HepG2 (cell line): ENCODE results near the gene MEMO1. TPM values are rescaled to one million over a fixed set of nuclear protein-coding genes. Genes with fewer than 3 reads are reported as not detected.

ENCODE experiments used
- ARHGAP35 ChIP-seq: sonication (generic); formaldehyde crosslinking; IDR thresholded peaks from 2 replicates; pipeline ENCODE4 v1.9.0; 2022; ENCODE audit warnings: mild to moderate bottlenecking, inconsistent platforms, moderate library complexity, missing genetic modification reagents, borderline replicate concordance
- DNMT3B ChIP-seq: conservative IDR thresholded peaks from 2 replicates; pipeline ENCODE4 v1.6.1; 2016; ENCODE audit warnings: missing biosample characterization, control low read depth
- GATAD1 ChIP-seq: IDR thresholded peaks from 2 replicates; pipeline ENCODE4 v1.6.1; 2016; ENCODE audit warnings: missing genetic modification reagents, missing compliant biosample characterization
- KDM5A ChIP-seq: fragments of 200-600 bp; sonication (generic); IDR thresholded peaks from 2 replicates; pipeline ENCODE4 v1.7.0; 2018; ENCODE audit warnings: antibody characterized with exemption, mild to moderate bottlenecking, low read length, borderline replicate concordance
- PHF8 ChIP-seq: sonication (generic); formaldehyde crosslinking; IDR thresholded peaks from 2 replicates; pipeline ENCODE4 v1.5.0; 2020; ENCODE audit warnings: missing genetic modification reagents
- PRPF4 ChIP-seq: fragments of 200-400 bp; formaldehyde crosslinking; IDR thresholded peaks from 2 replicates; pipeline ENCODE4 v1.6.1; 2016; ENCODE audit warnings: low read length, low read depth; ENCODE audit not compliant: poor library complexity, severe bottlenecking
- YEATS2 ChIP-seq: sonication (generic); formaldehyde crosslinking; IDR thresholded peaks from 2 replicates; pipeline ENCODE4 v1.4.0; 2020; ENCODE audit warnings: missing genetic modification reagents, borderline replicate concordance
- ZFAT ChIP-seq: sonication (generic); formaldehyde crosslinking; conservative IDR thresholded peaks from 2 replicates; pipeline ENCODE4 v1.8.1; 2023; ENCODE audit warnings: missing genetic modification reagents, inconsistent platforms
- ZNF138 ChIP-seq: sonication (generic); formaldehyde crosslinking; IDR thresholded peaks from 2 replicates; pipeline ENCODE4 v1.5.0; 2020; ENCODE audit warnings: mild to moderate bottlenecking, low read depth, missing genetic modification reagents
- ZNF205 ChIP-seq: IDR thresholded peaks from 2 replicates; pipeline ENCODE4 v1.6.1; 2018; ENCODE audit warnings: missing biosample characterization, missing genetic modification reagents
- ZNF256 ChIP-seq: sonication (generic); formaldehyde crosslinking; conservative IDR thresholded peaks from 2 replicates; pipeline ENCODE4 v1.4.0; 2020; ENCODE audit warnings: missing genetic modification reagents
- ZNF44 ChIP-seq: sonication (generic); formaldehyde crosslinking; IDR thresholded peaks from 2 replicates; pipeline ENCODE4 v1.5.1; 2020; ENCODE audit warnings: mild to moderate bottlenecking, missing genetic modification reagents
- ZNF501 ChIP-seq: sonication (generic); formaldehyde crosslinking; IDR thresholded peaks from 2 replicates; pipeline ENCODE4 v1.5.1; 2020; ENCODE audit warnings: mild to moderate bottlenecking, moderate library complexity, missing genetic modification reagents
- ZNF530 ChIP-seq: sonication (generic); formaldehyde crosslinking; IDR thresholded peaks from 2 replicates; pipeline ENCODE4 v1.5.0; 2020; ENCODE audit warnings: low read depth, mild to moderate bottlenecking, missing genetic modification reagents
- ZNF747 ChIP-seq: sonication (generic); formaldehyde crosslinking; IDR thresholded peaks from 2 replicates; pipeline ENCODE4 v1.8.1; 2023; ENCODE audit warnings: missing genetic modification reagents, mild to moderate bottlenecking, borderline replicate concordance
- polyA plus RNA-seq, 8 experiments: library from polyadenylated mRNA; depleted of rRNA in 3 of 8; stranded (reverse) in 7 of 8; unstranded in 1 of 8; fragments of >200 nt; fragmentation: Illumina TruSeq in 4 of 8; extraction: Trizol in 4 of 8; gene quantifications; 2 replicates each; pipeline versions ENCODE4 v1.2.1 to v1.2.3, GENCODE V29; 2011 to 2016; ENCODE audit warnings: low read depth in 4 of 8, missing spikeins in 1 of 8, mixed read lengths in 1 of 8; ENCODE audit not compliant: insufficient read depth in 1 of 8
- total RNA-seq, 5 experiments: library from RNA; depleted of rRNA; stranded (reverse); fragments of >200 nt; fragmentation: Illumina TruSeq; extraction: Trizol; gene quantifications; 2 replicates each; pipeline ENCODE4 v1.2.3, GENCODE V29; 2016; ENCODE audit warnings: low read depth in 1 of 5
- TF ChIP-seq, protein P1 (sequence below): sonication (generic); formaldehyde crosslinking; IDR thresholded peaks from 2 replicates; pipeline ENCODE4 v1.4.0; 2020; ENCODE audit warnings: missing genetic modification reagents
- TF ChIP-seq, protein P2 (sequence below): sonication (generic); formaldehyde crosslinking; IDR thresholded peaks from 2 replicates; pipeline ENCODE4 v1.5.0; 2020; ENCODE audit warnings: mild to moderate bottlenecking, missing genetic modification reagents, borderline replicate concordance
- TF ChIP-seq, protein P3 (sequence below): sonication (generic); formaldehyde crosslinking; IDR thresholded peaks from 2 replicates; pipeline ENCODE4 v1.9.0; 2021; ENCODE audit warnings: missing genetic modification reagents, borderline replicate concordance
- TF ChIP-seq, protein P4 (sequence below): IDR thresholded peaks from 2 replicates; pipeline ENCODE4 v1.6.1; 2018; ENCODE audit warnings: missing genetic modification reagents

MEMO1 gene
- total and polyA plus RNA-seq, 2 of the 13 experiments (the other 11 are each of a cell fraction or from before 2014, with no cell fraction given): 69.8 to 81.6 TPM

DNA sequence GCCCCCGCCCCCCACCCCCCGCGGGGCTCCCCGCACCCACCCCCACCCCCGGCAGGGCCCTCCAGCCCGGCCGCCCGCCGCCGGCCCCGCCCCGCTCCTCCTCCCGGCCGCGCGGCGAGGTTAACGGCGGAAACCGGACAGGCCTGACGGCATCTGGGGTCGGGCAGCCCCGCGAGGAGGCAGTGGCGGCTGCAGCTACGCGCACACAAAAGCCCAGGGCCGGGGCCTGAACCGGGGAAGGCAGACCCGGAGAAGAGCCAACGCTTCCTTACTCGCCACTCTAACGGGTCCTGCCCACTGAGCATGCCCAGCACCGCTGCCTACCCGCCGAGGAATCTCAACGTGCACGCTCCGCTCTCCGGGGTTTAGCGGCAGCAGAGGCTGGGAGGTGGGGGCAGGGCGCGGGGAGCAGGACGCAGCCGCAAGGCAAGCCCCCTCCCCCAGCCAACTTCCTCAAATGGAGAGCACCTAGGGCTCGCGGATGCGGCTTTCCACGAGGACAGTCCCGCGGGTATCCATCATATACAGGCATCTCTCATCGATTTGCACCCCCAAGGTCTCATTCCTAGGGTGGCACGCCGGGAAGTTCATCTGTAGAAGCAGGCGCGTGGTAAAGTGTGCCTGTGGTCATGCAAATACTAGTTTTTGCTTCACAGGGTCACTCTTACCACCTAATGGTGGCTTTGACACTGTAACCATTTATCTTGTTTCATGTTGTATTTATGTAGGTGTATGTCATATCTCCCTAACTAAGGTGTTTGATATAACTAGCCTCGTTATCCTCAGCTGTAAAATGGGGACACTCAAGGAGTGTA is at the start of gene MEMO1 (continued):
- TF ChIP-seq, protein P1, sequence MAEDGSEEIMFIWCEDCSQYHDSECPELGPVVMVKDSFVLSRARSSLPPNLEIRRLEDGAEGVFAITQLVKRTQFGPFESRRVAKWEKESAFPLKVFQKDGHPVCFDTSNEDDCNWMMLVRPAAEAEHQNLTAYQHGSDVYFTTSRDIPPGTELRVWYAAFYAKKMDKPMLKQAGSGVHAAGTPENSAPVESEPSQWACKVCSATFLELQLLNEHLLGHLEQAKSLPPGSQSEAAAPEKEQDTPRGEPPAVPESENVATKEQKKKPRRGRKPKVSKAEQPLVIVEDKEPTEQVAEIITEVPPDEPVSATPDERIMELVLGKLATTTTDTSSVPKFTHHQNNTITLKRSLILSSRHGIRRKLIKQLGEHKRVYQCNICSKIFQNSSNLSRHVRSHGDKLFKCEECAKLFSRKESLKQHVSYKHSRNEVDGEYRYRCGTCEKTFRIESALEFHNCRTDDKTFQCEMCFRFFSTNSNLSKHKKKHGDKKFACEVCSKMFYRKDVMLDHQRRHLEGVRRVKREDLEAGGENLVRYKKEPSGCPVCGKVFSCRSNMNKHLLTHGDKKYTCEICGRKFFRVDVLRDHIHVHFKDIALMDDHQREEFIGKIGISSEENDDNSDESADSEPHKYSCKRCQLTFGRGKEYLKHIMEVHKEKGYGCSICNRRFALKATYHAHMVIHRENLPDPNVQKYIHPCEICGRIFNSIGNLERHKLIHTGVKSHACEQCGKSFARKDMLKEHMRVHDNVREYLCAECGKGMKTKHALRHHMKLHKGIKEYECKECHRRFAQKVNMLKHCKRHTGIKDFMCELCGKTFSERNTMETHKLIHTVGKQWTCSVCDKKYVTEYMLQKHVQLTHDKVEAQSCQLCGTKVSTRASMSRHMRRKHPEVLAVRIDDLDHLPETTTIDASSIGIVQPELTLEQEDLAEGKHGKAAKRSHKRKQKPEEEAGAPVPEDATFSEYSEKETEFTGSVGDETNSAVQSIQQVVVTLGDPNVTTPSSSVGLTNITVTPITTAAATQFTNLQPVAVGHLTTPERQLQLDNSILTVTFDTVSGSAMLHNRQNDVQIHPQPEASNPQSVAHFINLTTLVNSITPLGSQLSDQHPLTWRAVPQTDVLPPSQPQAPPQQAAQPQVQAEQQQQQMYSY (CRISPR knock-in tag): peak; percentile 99
- TF ChIP-seq PRPF4 (peak; percentile 100), PHF8 (peak; percentile 95), KDM5A (0 out of 2 replicates have a peak, but pooled peaks have one; percentile 52), ZNF256 (CRISPR knock-in tag) (peak; percentile 80; the same call in 1 of the 2 replicates), ZNF530 (CRISPR knock-in tag) (peak; percentile 63; the same call in 1 of the 2 replicates), DNMT3B (CRISPR knock-in tag) (0 out of 2 replicates have a peak, but pooled peaks have one; percentile 39), ZNF747 (CRISPR knock-in tag) (peak; percentile 98), ZNF501 (CRISPR knock-in tag) (peak; percentile 96), ZFAT (CRISPR knock-in tag) (no peak), ZNF138 (peak; percentile 94), ARHGAP35 (CRISPR knock-in tag) (peak; percentile 93), GATAD1 (CRISPR knock-in tag) (peak; percentile 84), ZNF205 (CRISPR knock-in tag) (peak; percentile 88), ZNF44 (CRISPR knock-in tag) (peak; percentile 94; the same call in 1 of the 2 replicates), YEATS2 (CRISPR knock-in tag) (peak; percentile 84)
- TF ChIP-seq, protein P2, sequence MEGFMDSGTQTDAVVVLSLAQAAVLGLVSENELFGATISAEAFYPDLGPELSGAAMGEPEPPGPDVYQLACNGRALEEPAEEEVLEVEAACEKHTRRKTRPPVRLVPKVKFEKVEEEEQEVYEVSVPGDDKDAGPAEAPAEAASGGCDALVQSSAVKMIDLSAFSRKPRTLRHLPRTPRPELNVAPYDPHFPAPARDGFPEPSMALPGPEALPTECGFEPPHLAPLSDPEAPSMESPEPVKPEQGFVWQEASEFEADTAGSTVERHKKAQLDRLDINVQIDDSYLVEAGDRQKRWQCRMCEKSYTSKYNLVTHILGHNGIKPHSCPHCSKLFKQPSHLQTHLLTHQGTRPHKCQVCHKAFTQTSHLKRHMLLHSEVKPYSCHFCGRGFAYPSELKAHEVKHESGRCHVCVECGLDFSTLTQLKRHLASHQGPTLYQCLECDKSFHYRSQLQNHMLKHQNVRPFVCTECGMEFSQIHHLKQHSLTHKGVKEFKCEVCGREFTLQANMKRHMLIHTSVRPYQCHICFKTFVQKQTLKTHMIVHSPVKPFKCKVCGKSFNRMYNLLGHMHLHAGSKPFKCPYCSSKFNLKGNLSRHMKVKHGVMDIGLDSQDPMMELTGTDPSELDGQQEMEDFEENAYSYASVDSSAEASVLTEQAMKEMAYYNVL: peak; percentile 90
- TF ChIP-seq, protein P3, sequence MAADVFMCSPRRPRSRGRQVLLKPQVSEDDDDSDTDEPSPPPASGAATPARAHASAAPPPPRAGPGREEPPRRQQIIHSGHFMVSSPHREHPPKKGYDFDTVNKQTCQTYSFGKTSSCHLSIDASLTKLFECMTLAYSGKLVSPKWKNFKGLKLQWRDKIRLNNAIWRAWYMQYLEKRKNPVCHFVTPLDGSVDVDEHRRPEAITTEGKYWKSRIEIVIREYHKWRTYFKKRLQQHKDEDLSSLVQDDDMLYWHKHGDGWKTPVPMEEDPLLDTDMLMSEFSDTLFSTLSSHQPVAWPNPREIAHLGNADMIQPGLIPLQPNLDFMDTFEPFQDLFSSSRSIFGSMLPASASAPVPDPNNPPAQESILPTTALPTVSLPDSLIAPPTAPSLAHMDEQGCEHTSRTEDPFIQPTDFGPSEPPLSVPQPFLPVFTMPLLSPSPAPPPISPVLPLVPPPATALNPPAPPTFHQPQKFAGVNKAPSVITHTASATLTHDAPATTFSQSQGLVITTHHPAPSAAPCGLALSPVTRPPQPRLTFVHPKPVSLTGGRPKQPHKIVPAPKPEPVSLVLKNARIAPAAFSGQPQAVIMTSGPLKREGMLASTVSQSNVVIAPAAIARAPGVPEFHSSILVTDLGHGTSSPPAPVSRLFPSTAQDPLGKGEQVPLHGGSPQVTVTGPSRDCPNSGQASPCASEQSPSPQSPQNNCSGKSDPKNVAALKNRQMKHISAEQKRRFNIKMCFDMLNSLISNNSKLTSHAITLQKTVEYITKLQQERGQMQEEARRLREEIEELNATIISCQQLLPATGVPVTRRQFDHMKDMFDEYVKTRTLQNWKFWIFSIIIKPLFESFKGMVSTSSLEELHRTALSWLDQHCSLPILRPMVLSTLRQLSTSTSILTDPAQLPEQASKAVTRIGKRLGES (CRISPR knock-in tag): peak; percentile 88
- TF ChIP-seq, protein P4, sequence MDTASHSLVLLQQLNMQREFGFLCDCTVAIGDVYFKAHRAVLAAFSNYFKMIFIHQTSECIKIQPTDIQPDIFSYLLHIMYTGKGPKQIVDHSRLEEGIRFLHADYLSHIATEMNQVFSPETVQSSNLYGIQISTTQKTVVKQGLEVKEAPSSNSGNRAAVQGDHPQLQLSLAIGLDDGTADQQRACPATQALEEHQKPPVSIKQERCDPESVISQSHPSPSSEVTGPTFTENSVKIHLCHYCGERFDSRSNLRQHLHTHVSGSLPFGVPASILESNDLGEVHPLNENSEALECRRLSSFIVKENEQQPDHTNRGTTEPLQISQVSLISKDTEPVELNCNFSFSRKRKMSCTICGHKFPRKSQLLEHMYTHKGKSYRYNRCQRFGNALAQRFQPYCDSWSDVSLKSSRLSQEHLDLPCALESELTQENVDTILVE (CRISPR knock-in tag): peak; percentile 99
